CD1c-positive myeloid dendritic cell (primary cell): ENCODE data around the gene HOMER1.

Experiments
- DNase-seq: peaks from one replicate; pipeline ENCODE4 v3.0.0-alpha.2; 2016; ENCODE audit errors: extremely low spot score

Gene HOMER1, protein sequence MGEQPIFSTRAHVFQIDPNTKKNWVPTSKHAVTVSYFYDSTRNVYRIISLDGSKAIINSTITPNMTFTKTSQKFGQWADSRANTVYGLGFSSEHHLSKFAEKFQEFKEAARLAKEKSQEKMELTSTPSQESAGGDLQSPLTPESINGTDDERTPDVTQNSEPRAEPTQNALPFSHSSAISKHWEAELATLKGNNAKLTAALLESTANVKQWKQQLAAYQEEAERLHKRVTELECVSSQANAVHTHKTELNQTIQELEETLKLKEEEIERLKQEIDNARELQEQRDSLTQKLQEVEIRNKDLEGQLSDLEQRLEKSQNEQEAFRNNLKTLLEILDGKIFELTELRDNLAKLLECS

DNA sequence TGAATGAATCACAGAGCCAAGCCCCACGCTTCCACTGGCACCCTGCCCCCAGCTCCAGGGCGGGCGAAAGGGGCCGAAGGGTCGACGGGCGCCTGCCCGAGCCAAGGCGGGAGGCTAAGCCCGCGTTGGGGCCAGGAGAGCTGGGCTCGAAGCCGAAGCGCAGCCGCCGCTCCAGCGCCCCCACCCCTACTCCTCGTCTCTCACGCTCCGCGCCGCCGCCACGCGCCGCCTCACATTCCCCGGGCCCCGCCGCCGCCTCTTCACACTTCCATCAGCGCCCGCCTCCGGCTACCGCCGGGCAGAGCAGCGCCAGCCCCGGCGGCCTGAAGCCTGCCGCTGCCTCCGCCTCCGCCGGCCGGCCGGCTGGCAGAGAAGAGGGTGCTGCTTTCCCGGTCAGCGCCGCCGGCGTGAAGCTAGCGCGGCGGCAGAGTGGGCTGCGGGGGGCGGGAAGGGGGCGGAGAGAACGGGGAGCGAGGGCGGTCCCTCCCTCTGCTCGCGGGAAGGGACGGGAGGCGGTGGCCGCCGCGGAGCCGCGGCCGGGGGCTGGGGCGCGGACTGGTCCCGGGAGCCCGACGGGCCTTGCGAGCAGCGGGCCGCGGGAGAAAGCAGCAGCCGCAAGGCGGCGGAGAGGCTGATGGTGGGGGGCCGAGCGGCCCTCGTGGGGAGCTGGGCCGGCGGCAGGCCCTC, at the start of gene HOMER1:
TSS of gene HOMER1 (minus strand) at position 431 of the 687 bp plus-strand sequence. CDS start 1,360 bp downstream, outside the sequence.
- peak; percentile 83 for DNase-seq

DNA sequence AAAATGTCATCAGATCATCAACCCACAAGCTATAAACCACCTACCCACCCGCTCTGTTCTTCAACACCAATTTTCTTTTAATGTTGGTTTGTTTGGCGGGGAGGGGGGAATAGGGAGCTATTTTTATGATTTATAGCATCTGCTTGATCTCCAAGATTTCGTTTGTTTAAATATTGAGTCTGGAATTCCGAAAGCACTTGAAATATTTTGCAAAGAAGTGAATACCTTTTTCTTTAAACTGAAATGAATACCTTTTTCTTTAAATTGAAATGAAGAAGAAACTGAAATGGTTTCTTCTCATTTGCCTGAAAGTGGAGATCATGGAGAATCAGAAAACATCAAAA, 49.3 kb upstream of the HOMER1 start:
- no peak for DNase-seq

DNA sequence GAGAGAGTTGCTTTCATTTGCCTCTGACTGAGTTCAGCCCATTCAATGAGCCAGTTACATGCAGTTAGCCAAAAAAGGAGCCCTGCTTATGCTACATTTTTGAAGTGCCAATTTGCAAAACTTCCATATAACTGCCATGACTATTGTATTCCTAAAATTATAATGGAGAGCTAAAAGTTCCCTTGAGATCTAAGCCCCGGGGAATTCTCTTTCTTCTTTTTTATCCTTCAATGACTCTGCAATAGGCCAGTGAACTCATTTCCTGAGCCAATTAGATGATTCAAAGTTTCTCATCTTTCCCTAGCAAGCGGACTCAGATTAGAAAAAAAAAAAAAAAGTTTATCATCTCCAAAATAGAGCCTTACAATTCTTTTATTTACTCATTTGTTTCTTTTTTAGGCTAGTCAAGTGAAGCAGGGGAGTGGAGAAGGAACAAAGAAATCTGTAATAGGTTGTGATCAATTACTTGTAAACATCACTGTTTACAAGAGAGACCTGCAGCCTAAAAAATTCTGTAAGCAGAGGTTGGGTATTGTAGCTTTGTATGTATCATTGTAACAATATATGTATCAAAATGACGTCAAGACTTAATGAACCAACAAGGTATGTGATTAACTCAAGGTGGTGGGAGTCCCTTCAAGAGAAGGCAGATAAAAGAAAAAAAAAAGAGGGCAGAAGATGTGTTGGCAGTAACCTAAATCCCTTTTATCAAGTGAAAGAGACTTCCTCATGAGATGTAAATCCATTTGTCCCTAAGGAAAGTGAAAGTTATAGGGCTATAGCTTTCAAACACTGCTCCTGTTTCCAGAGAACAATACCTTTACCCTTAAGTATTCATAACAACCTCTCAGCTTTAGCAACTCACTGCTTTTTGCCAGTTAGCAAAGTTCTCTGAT, 48.7 kb upstream of the HOMER1 start:
- no peak for DNase-seq

DNA sequence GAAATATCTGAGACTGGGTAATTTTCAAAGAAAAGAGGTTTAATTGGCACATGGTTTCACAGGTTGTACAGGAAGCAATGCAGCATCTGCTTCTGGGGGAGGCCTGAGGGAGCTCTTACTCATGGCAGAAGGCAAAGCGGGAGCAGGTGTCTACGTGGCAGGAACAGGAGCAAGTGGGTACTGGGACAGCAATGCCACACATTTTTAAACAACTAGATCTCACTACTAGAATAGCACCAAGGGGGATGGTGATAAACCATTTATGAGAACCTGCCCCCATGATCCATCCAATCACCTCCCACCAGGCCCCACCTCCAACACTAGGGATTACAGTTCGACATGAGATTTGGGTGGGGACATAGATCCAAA, 47.6 kb upstream of the HOMER1 start:
- DNase-seq, result no peak

DNA sequence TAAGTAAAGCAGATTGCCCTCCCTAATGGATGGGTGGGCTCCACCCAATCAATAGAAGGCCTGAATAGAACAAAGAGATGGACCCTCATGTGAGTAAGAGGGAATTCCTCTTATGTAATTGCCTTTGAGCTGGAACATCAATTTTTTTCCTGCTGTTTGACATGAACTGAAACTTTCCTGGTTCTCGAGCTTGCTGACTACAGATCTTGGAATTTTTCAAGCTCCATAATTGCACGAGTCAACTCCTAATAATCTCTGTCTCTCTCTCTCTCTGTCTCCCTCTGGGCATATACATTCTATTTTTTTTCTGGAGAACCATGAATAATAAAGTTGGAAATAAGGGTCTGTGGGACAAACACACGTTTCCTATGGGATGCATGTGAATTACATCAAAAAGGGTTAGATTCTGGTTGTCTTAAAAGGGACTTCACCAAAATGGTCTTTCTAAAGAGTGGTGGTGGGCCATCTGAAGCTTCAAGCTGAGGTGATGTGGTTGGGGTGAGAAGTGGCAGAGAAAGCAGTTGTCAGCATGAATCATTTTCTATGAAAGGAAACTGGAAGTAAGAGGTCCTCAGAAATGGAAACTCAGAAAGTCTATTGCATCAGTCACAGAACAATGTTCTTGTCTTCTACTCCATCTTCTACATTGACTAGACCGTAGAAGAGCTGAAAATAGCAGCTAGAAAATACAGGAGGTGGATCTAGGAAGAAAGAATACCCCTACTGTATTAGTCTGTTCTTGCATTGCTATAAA, 47.0 kb upstream of the HOMER1 start:
- DNase-seq, result peak; percentile 22

DNA sequence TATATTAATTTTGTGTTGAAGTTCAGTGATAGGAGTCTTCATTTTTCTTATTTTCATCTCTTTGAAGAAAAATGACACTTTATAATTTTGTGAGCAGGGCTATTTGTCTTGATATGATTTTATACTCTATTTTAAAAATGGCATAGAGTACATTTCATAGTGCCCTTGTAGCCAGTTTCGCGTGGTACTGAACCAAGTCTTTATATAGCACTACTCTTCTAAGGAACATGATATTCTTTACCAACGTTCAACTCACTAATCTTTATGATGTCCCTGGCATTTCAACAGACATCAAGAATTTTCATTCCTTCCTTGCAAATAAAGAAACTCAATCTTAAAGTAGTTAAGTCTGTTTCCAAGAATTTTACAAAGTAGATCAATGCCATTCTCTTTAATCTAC, 41.5 kb upstream of the HOMER1 start:
- DNase-seq, result no peak

DNA sequence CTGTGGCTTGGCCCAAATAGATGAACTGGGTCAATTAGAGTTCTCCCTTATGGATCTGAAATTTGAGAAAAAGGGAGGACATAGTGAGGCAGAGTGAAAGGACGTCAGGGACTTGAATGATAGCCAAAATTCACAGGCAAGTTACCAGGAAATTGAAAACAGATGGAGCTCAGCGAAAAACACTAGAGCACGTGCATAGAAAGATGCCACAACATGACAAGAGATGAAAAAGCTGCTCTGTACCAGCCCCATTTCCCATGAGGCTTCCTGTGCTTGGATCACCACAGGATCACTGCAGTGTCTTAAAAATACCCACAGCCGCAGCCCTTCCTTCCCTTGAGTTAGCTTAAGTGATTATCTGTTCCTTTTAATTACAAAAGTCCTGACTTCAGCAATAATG, 39.0 kb upstream of the HOMER1 start:
- no peak for DNase-seq

DNA sequence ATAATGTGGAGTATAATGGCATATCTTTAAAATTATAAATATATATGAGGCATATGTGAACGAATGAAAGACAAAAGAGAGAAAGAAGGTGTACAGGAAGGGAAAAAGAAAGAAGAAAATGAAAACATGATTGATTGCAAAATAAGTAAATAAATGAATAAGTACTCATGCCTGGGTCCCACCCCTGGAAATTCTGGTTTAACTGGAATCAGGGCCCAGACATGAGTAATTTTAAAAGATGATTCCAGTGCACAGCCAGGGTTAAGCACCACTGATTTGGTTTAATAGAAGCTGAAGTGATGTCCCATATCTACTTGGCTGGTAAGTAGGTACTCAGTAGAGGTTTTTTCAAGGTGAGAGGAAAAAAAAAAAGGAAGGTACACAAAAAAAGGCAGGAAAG, 34.0 kb upstream of the HOMER1 start:
- no peak for DNase-seq

DNA sequence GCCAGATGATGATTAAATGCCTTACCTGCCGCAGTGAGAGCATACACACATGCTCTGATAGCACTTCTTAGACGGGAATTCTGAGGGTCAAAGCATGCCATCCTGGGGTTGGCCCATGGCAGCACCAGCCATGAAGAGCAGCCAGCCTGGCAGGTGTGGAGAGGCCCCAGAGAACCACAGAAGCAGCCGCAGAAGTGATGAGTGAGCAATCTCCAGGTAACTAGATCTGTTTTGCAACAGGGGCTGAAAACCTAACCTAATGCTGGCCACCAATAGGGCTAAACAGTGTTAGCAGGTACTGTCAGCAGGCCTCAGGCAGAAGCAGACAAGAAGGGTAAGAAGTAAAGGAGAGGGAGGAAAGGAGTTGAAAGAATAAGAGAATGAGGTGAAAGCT, 33.5 kb upstream of the HOMER1 start:
- DNase-seq, result no peak

DNA sequence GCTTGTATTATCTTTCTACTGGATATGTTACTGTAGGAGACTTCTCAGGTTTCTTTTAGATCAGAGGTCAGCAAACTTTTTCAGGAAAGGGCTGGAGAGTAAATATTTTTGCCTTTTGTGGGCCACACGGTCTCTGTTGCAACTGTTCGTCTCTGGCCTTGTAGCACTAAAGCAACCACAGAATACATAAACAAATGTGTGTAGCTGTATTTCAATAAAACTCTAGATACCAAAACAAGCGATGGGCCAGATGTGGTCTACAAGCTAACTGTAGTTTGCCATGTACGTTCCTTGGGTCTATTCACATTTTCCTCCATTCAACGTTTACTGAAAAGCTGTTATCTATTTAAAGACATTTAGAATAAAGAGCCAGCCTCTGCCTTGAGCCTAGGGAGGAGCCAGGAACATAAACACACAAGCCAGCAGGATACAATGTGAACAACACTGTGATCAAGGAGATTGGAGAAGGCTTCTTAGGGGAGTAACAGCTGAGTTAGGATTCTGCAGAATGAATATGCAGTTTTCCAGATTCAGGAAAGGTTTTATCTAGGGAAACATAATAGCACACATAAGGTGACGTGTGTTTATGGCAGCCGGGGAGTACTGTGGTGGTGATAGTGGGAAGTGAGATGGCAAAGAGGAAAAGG, 33.0 kb upstream of the HOMER1 start:
- no peak for DNase-seq

DNA sequence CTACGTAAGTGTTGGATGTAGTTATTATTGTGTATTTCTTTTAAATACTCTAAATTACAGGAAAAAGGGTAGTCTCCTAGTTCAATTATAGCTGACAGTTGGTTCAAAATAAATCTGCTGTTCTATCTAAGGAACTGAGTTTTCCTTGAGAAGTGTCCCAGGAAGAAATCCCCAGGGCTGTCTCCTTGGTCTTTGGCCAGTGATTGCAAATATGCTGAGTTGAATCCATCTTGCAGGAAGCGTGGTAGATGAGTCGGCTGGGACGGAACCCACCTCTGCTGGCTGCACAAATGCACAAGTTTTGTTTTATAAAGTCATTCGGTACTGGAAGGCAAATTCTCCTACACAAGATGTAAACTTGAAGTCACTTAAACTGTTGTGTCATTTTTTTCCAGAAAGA, 30.2 kb upstream of the HOMER1 start:
- no peak for DNase-seq

DNA sequence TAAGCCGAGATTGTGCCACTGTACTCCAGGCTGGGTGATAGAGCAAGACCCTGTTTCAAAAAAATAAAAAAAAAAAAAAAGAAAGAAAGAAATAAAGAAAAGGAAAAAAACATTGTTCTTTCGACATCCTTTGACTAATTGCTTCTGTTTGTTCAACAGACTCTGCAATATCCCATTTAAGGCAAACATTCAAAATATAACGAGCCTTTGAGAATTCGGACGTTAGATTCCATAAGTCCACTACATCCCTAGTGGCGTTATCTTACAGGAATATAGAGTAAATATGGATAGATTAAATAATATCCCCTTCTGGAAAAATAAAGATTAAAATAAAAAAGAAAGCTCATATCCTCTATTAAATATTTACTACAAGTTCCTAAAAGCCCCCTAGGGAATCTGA, 27.0 kb upstream of the HOMER1 start:
- no peak for DNase-seq

DNA sequence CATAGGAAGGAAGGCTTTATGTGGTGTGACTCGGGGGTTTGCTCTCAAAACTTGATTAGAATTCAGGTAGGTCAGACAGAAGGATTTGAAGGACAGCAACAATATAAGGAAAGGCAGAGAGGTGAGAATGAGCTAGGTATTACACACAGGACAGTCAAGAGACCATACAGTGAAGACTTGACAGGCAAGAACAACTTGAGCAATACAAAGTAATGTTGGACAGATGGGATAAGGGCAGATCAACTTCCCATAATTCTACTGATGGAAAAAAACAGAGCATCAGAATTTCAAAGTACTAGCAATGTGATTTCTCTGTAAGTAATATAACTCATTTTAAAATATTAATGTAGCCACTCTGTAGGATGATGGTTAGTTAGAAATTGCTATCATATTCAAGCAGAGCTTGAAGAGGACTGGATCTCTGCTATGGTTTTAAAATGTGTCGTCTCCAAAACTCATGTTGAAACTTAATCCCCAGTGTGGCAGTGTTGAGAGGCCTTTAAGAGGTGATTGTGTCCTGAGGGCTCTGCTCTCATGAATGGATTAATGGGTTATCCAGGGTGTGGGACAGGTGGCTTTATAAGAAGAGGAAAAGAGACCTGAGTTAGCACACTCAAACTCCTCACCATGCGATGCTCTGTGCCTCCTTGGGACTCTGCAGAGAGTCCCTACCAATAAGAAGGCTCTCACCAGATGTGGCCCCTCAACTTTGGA, 22.4 kb upstream of the HOMER1 start:
- DNase-seq, result no peak

DNA sequence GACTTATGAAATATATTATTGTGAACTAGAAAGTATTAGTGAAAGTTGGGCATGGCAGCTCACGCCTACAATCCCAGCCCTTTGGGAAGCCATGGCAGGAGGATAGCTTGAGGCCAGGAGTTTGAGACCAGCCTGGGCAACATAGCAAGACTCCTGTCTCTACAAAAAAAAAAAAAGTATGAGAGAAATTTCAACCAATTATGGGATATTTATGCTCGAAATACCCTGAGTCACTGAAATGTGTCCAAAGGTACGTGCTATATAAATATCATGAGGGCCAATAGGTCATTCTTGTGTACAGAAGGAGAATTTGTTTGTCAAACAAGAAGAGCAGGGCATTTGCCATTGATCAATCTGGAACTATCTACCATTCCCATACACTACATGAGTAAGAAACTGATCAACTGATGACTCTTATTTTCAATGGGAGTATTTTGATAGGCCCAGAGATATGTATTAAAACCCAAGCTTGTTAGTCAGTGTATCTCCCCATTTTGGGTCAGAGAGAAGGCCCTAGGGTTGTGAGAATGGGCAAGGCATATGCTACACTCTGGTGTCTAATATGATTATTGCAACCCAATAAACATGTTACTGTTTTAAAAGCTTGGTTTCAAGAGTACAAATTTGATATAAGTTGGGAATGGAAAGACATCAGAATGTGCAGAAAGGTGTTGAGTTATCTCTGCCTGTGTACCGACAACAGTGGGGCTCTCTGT, 21.7 kb upstream of the HOMER1 start:
- DNase-seq, result peak; percentile 23

DNA sequence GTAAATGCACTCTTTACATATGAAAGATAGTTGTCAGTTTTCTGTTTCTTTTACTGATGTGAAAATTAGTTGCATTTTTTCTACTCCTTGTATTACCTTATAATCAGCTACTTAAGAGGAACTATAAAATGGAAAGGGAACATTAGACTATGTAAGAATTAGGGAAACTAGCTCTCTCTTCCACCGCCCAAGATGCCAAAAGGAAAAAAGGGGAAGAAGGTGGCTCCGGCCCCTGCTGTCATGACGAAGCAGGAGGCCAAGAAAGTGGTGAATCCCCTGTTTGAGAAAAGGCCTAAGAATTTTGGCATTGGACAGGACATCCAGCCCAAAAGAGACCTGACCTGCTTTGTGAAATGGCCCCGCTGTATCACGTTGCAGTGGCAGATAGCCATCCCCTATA, 15.2 kb upstream of the HOMER1 start:
- peak; percentile 84 for DNase-seq

DNA sequence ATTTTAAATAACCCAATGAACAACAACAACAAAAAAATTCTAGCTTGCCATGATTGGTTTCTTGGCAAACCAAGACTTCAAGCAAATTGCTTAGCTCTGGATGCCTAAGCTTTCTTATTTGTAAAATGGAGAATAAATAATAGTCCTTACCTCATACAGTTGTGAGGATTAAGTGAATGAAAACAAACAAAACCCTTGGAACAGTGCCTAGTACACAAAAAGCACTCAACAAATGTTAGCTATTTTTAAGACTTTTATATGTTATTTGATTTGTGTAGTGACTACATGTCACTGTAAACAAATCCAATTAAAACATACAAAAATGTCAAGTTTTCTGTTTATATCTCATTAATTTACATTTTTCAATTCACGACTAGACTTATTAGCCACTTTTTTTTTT, 13.5 kb upstream of the HOMER1 start:
- no peak for DNase-seq

DNA sequence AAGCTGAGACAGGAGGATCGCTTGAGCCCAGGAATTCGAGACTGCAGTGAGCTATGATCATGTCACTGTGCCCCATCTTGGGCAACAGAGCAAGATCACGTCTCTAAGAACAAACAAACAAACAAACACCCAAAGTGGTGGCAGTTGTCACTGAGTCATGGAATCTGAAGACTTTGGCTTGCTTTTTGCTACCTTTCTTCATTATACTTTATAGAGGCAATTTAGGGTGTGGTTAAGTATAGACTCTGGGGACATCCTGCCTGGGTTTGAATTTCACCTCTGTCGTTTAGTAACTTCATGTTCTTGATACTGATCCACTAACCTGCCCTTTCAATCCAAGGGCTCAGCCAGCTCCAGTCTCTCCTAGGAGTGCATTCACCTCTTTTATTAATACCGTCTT, 13.0 kb upstream of the HOMER1 start:
- DNase-seq, result no peak

DNA sequence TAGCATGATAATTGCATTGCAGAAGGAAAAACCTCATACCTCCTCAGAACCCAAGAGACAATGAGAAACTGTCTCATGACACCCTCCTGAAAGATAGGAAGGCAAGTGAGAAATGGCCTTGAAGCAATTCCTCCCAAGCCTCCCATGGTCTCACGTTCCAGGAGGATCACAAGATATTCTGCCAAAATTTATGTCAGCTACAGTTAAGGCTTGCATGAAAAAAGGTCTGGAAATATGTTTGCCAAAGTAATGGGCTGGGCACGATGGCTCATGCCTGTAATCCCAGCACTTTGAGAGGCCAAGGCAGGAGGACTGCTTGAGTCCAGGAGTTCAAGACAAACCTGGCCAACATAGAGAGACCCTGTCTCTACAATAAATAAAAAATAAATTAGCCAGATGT, 12.6 kb upstream of the HOMER1 start:
- DNase-seq, result no peak

DNA sequence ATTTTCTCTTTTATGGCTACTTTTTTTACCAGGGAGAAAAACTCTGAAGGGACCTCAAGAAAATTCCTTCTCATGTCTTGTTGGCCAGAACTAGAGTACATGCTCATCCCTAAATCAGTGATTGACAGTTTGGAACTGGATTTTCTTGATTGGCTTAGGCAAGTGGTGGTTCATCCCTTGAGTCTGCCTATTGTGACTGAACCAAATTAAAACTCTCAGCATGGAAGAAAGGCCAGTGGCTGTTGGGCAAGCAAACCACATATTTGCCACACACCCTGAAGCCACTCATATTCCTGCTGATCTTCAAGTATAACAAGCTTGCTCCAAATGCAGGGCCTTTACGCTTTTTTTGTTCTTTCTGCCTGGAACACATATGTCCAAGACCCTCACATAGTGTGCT, 7.2 kb upstream of the HOMER1 start:
- no peak for DNase-seq

DNA sequence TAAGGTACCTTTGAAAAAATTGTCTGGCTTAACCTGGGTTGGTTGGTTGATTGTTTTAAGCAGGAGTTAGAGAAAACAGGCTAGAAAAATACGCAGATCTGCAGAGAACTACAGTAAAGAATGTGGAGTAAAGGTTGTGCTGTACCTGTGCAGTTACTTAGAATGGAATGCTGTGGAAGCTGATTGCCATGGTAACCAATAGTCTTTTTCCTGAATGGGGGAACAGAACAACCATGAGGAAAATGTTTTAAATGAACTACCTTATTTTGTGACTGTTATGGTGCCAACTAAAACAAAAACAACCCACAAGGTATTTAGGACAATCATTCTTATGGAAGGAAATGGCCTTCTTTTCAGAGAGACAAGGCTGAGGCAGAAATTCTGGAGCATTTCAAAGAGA, 4.8 kb upstream of the HOMER1 start:
- DNase-seq, result no peak
